ENCODE measurements around the gene ZNF185.
A peak's percentile ranks its signal among the peaks of the same experiment; 100 is the strongest.

ZNF185 gene

DNA sequence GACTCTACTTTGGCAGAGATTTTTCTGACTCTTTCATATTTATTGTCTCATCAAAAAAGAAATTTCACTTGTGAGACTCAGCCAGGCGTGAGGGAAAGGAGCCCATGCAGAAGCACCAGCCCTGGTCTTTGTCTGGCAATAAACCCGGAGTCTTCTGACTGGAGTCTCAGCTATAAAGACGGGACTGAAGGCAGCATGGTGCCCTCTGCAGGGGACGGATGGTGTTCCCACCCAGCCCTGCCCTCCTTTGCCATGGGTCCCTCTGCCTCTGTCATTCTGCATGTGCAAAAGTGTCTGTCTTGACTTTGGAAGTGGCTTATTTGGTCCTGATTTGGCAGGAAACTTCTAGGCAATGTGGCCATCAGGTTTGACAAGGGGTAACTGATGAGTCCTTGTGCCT lies 14.2 kb downstream of the ZNF185 start:
- DNase-seq (ENCODE audit: low spot score), result no peak
- TF ChIP-seq CTCF (IDR thresholded peaks at IDR 0.05; ENCODE audit: extremely low read depth, missing control alignments), result no peak

DNA sequence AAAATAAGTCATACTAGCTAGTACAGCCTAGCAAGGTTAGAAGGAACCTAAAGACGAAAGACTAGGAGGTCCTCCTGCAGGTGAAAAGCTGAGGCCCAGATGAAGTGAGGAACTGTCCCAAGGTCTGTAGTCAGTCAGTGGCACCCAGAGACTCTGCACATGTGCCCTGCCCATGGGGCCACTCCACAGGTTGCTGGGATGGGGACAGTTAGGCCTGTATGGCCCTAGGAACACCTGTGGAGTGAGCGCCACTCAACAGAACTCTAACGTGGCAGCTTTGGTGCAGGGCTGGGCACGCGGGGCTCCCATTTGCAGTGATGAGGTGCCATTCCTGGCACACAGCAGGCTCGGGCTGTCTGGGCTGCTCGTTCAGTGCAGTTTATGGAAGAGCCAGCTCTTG lies 14.8 kb downstream of the ZNF185 start:
- no peak for TF ChIP-seq CTCF (IDR thresholded peaks at IDR 0.05; ENCODE audit: extremely low read depth, missing control alignments)
- no peak for DNase-seq (ENCODE audit: low spot score)

DNA sequence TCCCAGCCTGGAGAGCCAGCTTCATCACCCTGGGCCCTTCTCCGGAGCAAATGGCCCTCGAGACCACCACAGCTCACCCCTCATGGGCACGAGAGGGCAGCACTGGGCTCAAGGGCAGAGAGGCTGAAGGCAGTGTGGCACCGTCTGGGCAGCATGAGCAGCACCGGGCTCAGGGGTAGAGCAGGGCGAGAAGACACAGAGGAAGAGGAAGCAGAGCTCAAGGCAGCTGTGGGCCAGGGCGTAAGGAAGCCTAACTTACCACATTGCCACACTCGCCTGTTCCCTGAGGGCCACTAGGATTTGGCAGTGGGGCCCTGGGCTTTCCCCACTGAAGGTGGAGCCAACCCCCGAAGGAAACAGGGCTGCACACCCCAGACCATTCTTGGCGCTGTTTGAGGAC lies 15.5 kb downstream of the ZNF185 start:
- no peak for TF ChIP-seq CTCF (IDR thresholded peaks at IDR 0.05; ENCODE audit: extremely low read depth, missing control alignments)
- DNase-seq (ENCODE audit: low spot score), result no peak

DNA sequence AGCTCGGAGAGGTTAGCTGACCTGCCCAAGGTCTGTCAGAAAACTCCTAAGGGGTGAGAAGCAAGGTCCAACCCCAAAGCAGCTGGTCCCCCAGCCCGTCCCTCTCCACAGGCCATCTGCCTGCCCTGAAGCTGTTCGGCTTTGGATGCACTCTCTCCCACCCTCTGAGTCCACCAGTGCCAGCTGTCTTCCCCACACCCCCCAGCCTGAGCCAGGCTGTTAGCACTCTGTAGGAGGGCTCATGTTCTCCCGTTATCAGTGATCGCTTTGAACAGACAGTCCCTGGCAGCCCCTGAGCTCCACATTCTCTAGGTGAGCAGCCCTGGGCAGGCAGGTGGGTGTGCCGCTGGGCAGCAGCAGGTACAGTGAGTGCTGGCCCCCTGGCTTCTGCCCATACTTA lies 16.0 kb downstream of the ZNF185 start:
- no peak for DNase-seq (ENCODE audit: low spot score)
- TF ChIP-seq CTCF (IDR thresholded peaks at IDR 0.05; ENCODE audit: extremely low read depth, missing control alignments), result no peak

DNA sequence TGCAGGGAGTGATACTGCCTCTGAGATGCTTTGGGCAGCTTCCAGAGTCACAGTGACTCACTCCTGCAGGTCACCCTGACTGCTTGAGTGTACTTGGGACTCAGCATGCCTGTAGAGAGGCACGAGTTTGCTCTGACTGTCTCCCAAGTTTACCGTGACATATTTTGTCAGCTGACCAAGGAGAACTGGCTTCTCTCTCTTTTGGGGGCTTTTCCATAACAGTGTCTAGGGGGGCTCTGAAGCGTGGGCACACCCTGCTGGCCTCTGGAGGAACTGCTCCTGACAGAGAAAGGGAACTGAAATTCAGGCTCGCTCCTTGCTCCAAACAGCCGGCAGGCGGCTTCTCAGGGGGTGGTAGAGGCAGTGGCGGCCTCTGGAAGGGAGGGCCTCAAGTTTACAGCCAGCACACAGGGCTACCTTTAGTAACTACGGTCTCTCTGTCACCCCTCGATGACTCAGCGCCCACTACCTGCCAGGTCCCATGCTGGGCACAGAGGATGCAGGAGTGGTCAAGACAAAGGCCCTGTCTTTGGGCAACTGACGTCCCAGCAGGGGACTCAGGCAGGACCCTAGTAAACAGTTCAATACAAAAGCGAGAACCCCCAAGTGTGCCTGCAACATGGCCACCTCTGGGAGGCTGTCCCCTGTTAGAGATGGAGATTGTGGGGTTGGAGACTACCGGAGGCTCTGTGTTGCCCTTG lies 17.8 kb downstream of the ZNF185 start:
- peak; percentile 59 for DNase-seq (ENCODE audit: low spot score)
- peak; percentile 46 for TF ChIP-seq CTCF (IDR thresholded peaks at IDR 0.05; ENCODE audit: extremely low read depth, missing control alignments)

GRCh38 chrX:152917656-152918579 lies 20.1 kb downstream of the ZNF185 start:
- TF ChIP-seq CTCF (IDR thresholded peaks at IDR 0.05; ENCODE audit: extremely low read depth, missing control alignments), result no peak
- DNase-seq (ENCODE audit: low spot score), result no peak

GRCh38 chrX:152918707-152919106 lies 20.8 kb downstream of the ZNF185 start:
- no peak for TF ChIP-seq CTCF (IDR thresholded peaks at IDR 0.05; ENCODE audit: extremely low read depth, missing control alignments)
- no peak for DNase-seq (ENCODE audit: low spot score)

Measured in GM20000 (cell line).